Effector memory CD4-positive, alpha-beta T cell (primary cell): ENCODE results near the gene IQGAP3.
A peak's percentile ranks its signal among the peaks of the same experiment; 100 is the strongest.
"Not testable (repeated sequence)": the region's sequence is repeated elsewhere in the genome, so short reads cannot be mapped to it uniquely, and the experiment has no call there.

Experiments used
- DNase-seq, 3 donors: peaks; one replicate each; pipeline ENCODE4 v3.0.0-alpha.2; 2020
- H3K27ac ChIP-seq: 2 replicates; pipeline ENCODE4 v1.7.0; 2013; ENCODE audit warnings: mild to moderate bottlenecking, low read length, moderate library complexity; ENCODE audit not compliant: insufficient read depth, poor library complexity, severe bottlenecking
- H3K27me3 ChIP-seq: replicated peaks from 2 replicates; pipeline ENCODE4 v1.7.0; 2013; ENCODE audit warnings: mild to moderate bottlenecking, low read length; ENCODE audit not compliant: insufficient read depth, control insufficient read depth, poor library complexity, severe bottlenecking
- H3K36me3 ChIP-seq: 2 replicates; pipeline ENCODE4 v1.7.0; 2013; ENCODE audit warnings: mild to moderate bottlenecking, low read length, moderate library complexity; ENCODE audit not compliant: control insufficient read depth, insufficient read depth
- H3K4me1 ChIP-seq: 2 replicates; pipeline ENCODE4 v1.7.0; 2013; ENCODE audit warnings: low read length, mild to moderate bottlenecking; ENCODE audit not compliant: control insufficient read depth, insufficient read depth, poor library complexity, severe bottlenecking
- H3K4me3 ChIP-seq: 2 replicates; pipeline ENCODE4 v1.7.0; 2013; ENCODE audit warnings: low read length, low read depth, mild to moderate bottlenecking; ENCODE audit not compliant: insufficient read depth, poor library complexity, severe bottlenecking
- H3K9me3 ChIP-seq: 2 replicates; pipeline ENCODE4 v1.7.0; 2013; ENCODE audit warnings: mild to moderate bottlenecking, low read length, moderate library complexity; ENCODE audit not compliant: control insufficient read depth

Gene IQGAP3

GRCh38 chr1:156593661-156593989, 21.3 kb upstream of the IQGAP3 start:
- peaks cover 42% of the 10 kb centered on the region for H3K36me3 ChIP-seq
- H3K9me3 ChIP-seq: no peaks in the 10 kb centered on the region
- DNase-seq: no peak
- no peak overlapping the region for H3K4me3 ChIP-seq
- H3K4me1 ChIP-seq: peaks cover 6% of the 10 kb centered on the region
- H3K27ac ChIP-seq: no peak overlapping the region
- no peaks in the 10 kb centered on the region for H3K27me3 ChIP-seq

GRCh38 chr1:156592910-156593660, 20.7 kb upstream of the IQGAP3 start:
- no peak for DNase-seq
- H3K36me3 ChIP-seq: peaks cover 37% of the 10 kb centered on the region
- H3K27me3 ChIP-seq: no peaks in the 10 kb centered on the region

GRCh38 chr1:156592158-156592909, 20.0 kb upstream of the IQGAP3 start:
- peak overlapping the region; percentile 57 for H3K4me3 ChIP-seq
- H3K27me3 ChIP-seq: no peaks in the 10 kb centered on the region
- no peaks in the 10 kb centered on the region for H3K9me3 ChIP-seq
- DNase-seq: no peak
- peak overlapping the region; percentile 64 for H3K27ac ChIP-seq
- H3K36me3 ChIP-seq: peaks cover 31% of the 10 kb centered on the region
- H3K4me1 ChIP-seq: peaks cover 6% of the 10 kb centered on the region

More at GRCh38 chr1:156592910-156593660, 20.7 kb upstream of the IQGAP3 start:
- Histone ChIP-seq H3K4me1 (peaks cover 6% of the 10 kb centered on the region), H3K27ac (no peak overlapping the region), H3K9me3 (no peaks in the 10 kb centered on the region), H3K4me3 (no peak overlapping the region)

- Histone ChIP-seq H3K9me3 (no peaks in the 10 kb centered on the region), H3K4me1 (peaks cover 6% of the 10 kb centered on the region), H3K27ac (peak within 1 kb of the TSS; percentile 64), H3K36me3 (peaks cover 24% of the 10 kb centered on the region), H3K4me3 (peak within 1 kb of the TSS; percentile 57), H3K27me3 (no peaks in the 10 kb centered on the region)
- peak; percentile 43 to 64 (median 55) for DNase-seq
These were observed 19.2 kb upstream of the IQGAP3 start, which contains the start of gene NAXE for GRCh38 chr1:156591432-156592157. NAXE (plus strand) TSS chr1:156591776; CDS start chr1:156591805, 29 bp downstream.

GRCh38 chr1:156591181-156591431, 18.7 kb upstream of the IQGAP3 start:
- Histone ChIP-seq H3K4me1 (peaks cover 6% of the 10 kb centered on the region), H3K4me3 (peak overlapping the region; percentile 57), H3K27ac (peak overlapping the region; percentile 64), H3K9me3 (no peaks in the 10 kb centered on the region), H3K27me3 (no peaks in the 10 kb centered on the region), H3K36me3 (peaks cover 19% of the 10 kb centered on the region)
- DNase-seq: no peak

- Histone ChIP-seq H3K27ac (peak overlapping the region; percentile 64), H3K4me3 (no peak overlapping the region), H3K9me3 (no peaks in the 10 kb centered on the region), H3K4me1 (peaks cover 6% of the 10 kb centered on the region), H3K36me3 (peaks cover 13% of the 10 kb centered on the region), H3K27me3 (no peaks in the 10 kb centered on the region)
- no peak for DNase-seq
These were observed 18.2 kb upstream of the IQGAP3 start for GRCh38 chr1:156590326-156591180.

GRCh38 chr1:156589546-156589945, 17.2 kb upstream of the IQGAP3 start:
- Histone ChIP-seq H3K9me3 (no peaks in the 10 kb centered on the region), H3K27ac (no peak overlapping the region), H3K36me3 (peaks cover 5% of the 10 kb centered on the region), H3K4me3 (no peak overlapping the region), H3K4me1 (peaks cover 6% of the 10 kb centered on the region), H3K27me3 (no peaks in the 10 kb centered on the region)
- DNase-seq: no peak

GRCh38 chr1:156587927-156588326, 15.6 kb upstream of the IQGAP3 start:
- not testable (repeated sequence) for H3K4me3 ChIP-seq, H3K27ac ChIP-seq, DNase-seq, H3K36me3 ChIP-seq, H3K27me3 ChIP-seq, H3K9me3 ChIP-seq, H3K4me1 ChIP-seq

GRCh38 chr1:156586892-156587477, 14.6 kb upstream of the IQGAP3 start:
- Histone ChIP-seq H3K36me3 (no peaks in the 10 kb centered on the region), H3K4me3 (no peak overlapping the region), H3K27me3 (no peaks in the 10 kb centered on the region), H3K4me1 (peaks cover under 1% of the 10 kb centered on the region), H3K27ac (no peak overlapping the region), H3K9me3 (no peaks in the 10 kb centered on the region)
- DNase-seq: no peak
